Lung microvascular endothelial cell (primary cell): ENCODE data around the gene C4orf51. TPM values are rescaled to one million over a fixed set of nuclear protein-coding genes. Genes with fewer than 3 reads are reported as not detected.
"Not testable (repeated sequence)": the region's sequence is repeated elsewhere in the genome, so short reads cannot be mapped to it uniquely, and the experiment has no call there.

Experiments used
- DNase-seq, 2 donors: peaks; one replicate each; pipeline versions ENCODE4 v3.0.0 to v3.0.0-alpha.2; 2010; ENCODE audit warnings: low read depth in 2 of 2
- total RNA-seq: library from RNA; depleted of rRNA; stranded (reverse); fragments of >200 nt; gene quantifications from 2 replicates; pipeline ENCODE4 v1.2.1, GENCODE V29; 2014

C4orf51 gene
- total RNA-seq, result not detected in 2 replicates

GRCh38 chr4:145679991-145680455 is at the start of gene C4orf51:
Gene C4orf51 (plus strand): TSS chr4:145680146. CDS start chr4:145680204, 58 bp downstream.
- peak; percentile 3 to 93 for DNase-seq

GRCh38 chr4:145635117-145635516 is 44.8 kb upstream of the C4orf51 start:
- no peak for DNase-seq

- DNase-seq, result no peak
Observed at GRCh38 chr4:145635630-145636029, 44.3 kb upstream of the C4orf51 start.

GRCh38 chr4:145639186-145639698 is 40.7 kb upstream of the C4orf51 start:
- DNase-seq, result no peak

GRCh38 chr4:145640236-145640635 is 39.7 kb upstream of the C4orf51 start:
- peak in 1 of 2 donors; percentile 23 for DNase-seq

GRCh38 chr4:145643295-145643694 is 36.7 kb upstream of the C4orf51 start:
- DNase-seq, result no peak

- peak; percentile 5 for DNase-seq
Observed at GRCh38 chr4:145644699-145645098, 35.2 kb upstream of the C4orf51 start.

- no peak for DNase-seq
Observed at GRCh38 chr4:145656156-145656555, 23.8 kb upstream of the C4orf51 start.

- DNase-seq, result no peak
Observed at GRCh38 chr4:145660064-145660463, 19.9 kb upstream of the C4orf51 start.

GRCh38 chr4:145663194-145663593 is 16.8 kb upstream of the C4orf51 start:
- no peak for DNase-seq

GRCh38 chr4:145665773-145666172 is 14.2 kb upstream of the C4orf51 start:
- no peak for DNase-seq

- no peak for DNase-seq
Observed at GRCh38 chr4:145670422-145670821, 9.5 kb upstream of the C4orf51 start.

GRCh38 chr4:145679520-145679919 is 426 bp upstream of the C4orf51 start:
- DNase-seq, result peak in 1 of 2 donors; percentile 87

GRCh38 chr4:145680902-145681301 is 956 bp downstream of the C4orf51 start:
- DNase-seq, result no peak

GRCh38 chr4:145681518-145681917 is 1.6 kb downstream of the C4orf51 start:
- DNase-seq, result no peak

GRCh38 chr4:145681956-145682355 is 2.0 kb downstream of the C4orf51 start:
- no peak for DNase-seq

- DNase-seq, result no peak
Observed at GRCh38 chr4:145686991-145687390, 7.0 kb downstream of the C4orf51 start.

GRCh38 chr4:145690610-145691009 is 10.7 kb downstream of the C4orf51 start:
- DNase-seq, result no peak

GRCh38 chr4:145691416-145691815 is 11.5 kb downstream of the C4orf51 start:
- DNase-seq, result not testable (repeated sequence)

- no peak for DNase-seq
Observed at GRCh38 chr4:145694929-145695328, 15.0 kb downstream of the C4orf51 start.

GRCh38 chr4:145697332-145697731 is 17.4 kb downstream of the C4orf51 start:
- no peak for DNase-seq

- no peak for DNase-seq
Observed at GRCh38 chr4:145698507-145698906, 18.6 kb downstream of the C4orf51 start.

- no peak for DNase-seq
Observed at GRCh38 chr4:145703850-145704497, 24.0 kb downstream of the C4orf51 start.
